Erythroblast (primary cell): ENCODE data around the gene DUSP9.

Experiments used
- GATA1 ChIP-seq: IDR thresholded peaks from 2 replicates; pipeline ENCODE4 v1.6.1; 2011; ENCODE audit warnings: low read depth, mild to moderate bottlenecking, control low read depth, low read length, moderate library complexity
- POLR2A ChIP-seq: IDR thresholded peaks from 2 replicates; pipeline ENCODE4 v1.6.1; 2011; ENCODE audit warnings: mild to moderate bottlenecking, low read length

DNA sequence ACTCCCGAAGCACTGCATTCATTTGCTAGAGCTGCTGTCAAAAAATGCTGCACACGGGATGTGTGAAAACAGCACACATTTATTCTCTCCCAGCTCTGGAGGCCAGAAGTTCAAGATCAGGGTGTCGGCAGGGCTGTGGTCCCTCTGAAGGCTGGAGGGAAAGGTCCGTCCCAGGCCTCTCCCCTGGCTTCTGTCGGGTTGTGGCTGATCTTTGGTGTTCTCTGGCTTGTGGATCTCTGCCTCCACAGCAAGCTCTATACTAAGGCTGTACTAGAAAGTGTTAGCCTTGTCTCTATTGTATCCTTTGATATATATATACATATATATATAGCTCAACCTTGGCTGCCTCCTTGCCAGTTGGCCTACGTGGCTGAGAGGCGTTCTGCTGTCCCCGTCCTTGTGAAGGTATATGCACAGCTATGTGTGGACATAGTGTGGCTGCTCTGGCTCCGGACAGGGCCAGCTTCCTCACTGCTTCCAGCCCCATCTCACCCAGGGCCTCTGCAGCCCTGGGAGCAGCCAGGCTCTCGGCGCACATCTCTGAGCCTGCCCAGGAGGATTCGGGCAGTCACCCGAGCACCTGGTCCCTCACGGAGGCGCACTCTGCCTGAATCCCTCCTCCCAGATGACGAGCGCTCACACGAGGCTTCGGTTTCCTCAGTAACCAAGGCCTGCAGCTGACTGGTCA lies 15.0 kb upstream of the DUSP9 start:
- TF ChIP-seq POLR2A (no peak), GATA1 (no peak)
